GM12891 (cell line): ENCODE data around the gene TENT4B.

ENCODE experiments used
- PAX5 ChIP-seq: IDR thresholded peaks from 2 replicates; pipeline ENCODE4 v1.6.1; 2011; ENCODE audit warnings: low read length, moderate library complexity, mild to moderate bottlenecking; ENCODE audit not compliant: insufficient read depth, severe bottlenecking
- POLR2A ChIP-seq: IDR thresholded peaks from 2 replicates; pipeline ENCODE4 v1.6.1; 2011; ENCODE audit warnings: low read depth, low read length, control low read depth
- POLR2AphosphoS5 ChIP-seq: IDR thresholded peaks from 2 replicates; pipeline ENCODE4 v1.6.1; 2011; ENCODE audit warnings: low read depth, low read length, control low read depth
- POU2F2 ChIP-seq: IDR thresholded peaks from 2 replicates; pipeline ENCODE4 v1.6.1; 2011; ENCODE audit warnings: low read depth, mild to moderate bottlenecking, control low read depth, low read length, moderate library complexity
- SPI1 ChIP-seq: IDR thresholded peaks from 2 replicates; pipeline ENCODE4 v1.6.1; 2011; ENCODE audit warnings: low read depth, low read length, control low read depth
- TAF1 ChIP-seq: IDR thresholded peaks from 2 replicates; pipeline ENCODE4 v1.6.1; 2011; ENCODE audit warnings: low read depth, low read length, control low read depth

- no peak for TF ChIP-seq POLR2AphosphoS5
- no peak for TF ChIP-seq POLR2A
- no peak for TF ChIP-seq TAF1
- no peak for TF ChIP-seq POU2F2
- TF ChIP-seq SPI1: no peak
- no peak for TF ChIP-seq PAX5
Measured at GRCh38 chr16:50165473-50165872, 12.4 kb downstream of the TENT4B start.
